Adipocyte (in vitro differentiated cells): ENCODE results near the gene ADIPOR1.
"Not testable (repeated sequence)": the region's sequence is repeated elsewhere in the genome, so short reads cannot be mapped to it uniquely, and the experiment has no call there.

Experiments
- DNase-seq: peaks from one replicate; pipeline ENCODE4 v3.0.0-alpha.2; 2015; ENCODE audit warnings: low read depth
- H3K27me3 ChIP-seq: replicated peaks from 2 replicates; pipeline ENCODE4 v1.7.0; 2013; ENCODE audit warnings: mild to moderate bottlenecking, low read length, moderate library complexity; ENCODE audit not compliant: control insufficient read depth, insufficient read depth
- H3K36me3 ChIP-seq: 2 replicates; pipeline ENCODE4 v1.7.0; 2013; ENCODE audit warnings: low read length, mild to moderate bottlenecking, moderate library complexity; ENCODE audit not compliant: control insufficient read depth, insufficient read depth, severe bottlenecking
- H3K4me1 ChIP-seq: 2 replicates; pipeline ENCODE4 v1.7.0; 2013; ENCODE audit warnings: mild to moderate bottlenecking, low read length, moderate library complexity; ENCODE audit not compliant: control insufficient read depth, insufficient read depth
- H3K4me3 ChIP-seq: 2 replicates; pipeline ENCODE4 v1.7.0; 2013; ENCODE audit warnings: mild to moderate bottlenecking, low read length, moderate library complexity
- H3K9ac ChIP-seq: 2 replicates; pipeline ENCODE4 v1.7.0; 2013; ENCODE audit warnings: mild to moderate bottlenecking, low read length, moderate library complexity
- H3K9me3 ChIP-seq: 2 replicates; pipeline ENCODE4 v1.7.0; 2013; ENCODE audit warnings: mild to moderate bottlenecking, low read length, moderate library complexity; ENCODE audit not compliant: control insufficient read depth

The ADIPOR1 gene

DNA sequence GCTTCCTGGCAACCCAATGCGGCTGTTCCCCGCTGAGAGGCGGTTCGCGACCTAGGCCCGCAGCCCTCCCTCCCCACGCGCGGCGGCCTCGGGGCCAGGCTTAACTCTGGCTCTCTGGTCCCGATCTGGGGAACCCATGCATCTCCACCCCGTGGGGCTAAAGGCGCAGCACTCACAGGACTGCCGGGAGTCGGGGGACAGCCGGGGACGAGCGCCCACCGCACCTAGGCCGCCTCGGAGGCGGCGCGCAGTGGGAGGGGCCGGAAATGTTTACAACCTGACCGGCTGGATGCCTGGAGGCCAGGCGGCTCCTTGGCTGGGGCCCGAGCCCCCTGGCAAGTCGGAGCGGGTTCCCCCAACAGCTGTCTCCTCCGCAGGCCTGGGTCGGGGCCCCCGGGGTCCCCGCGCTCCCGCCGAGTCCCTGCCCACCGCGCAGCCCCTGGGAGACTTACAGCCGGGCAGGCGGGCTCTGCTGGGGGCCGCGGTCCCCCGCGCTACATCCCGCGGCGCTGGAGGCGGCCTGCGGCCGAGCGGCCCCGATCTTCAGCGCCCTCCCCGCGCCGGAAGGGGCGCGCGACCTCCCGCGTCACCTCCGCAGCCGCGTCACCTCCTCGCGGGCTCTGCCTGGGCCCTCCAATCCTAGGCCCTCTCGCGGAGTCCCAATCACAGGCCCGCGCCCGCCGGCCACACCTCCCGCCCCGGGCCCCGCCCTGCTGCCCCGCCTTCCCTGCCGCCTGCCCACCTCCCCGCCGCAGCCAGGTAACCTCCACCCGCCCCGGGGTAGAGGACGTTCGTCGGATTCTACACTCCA is at the start of gene ADIPOR1:
ADIPOR1 (minus strand) TSS at position 580 of the 811 bp plus-strand sequence. CDS start 7,242 bp downstream, outside the sequence.
- Histone ChIP-seq H3K4me1 (peaks cover 32% of the 10 kb centered on the region), H3K27me3 (no peaks in the 10 kb centered on the region), H3K36me3 (peaks cover 11% of the 10 kb centered on the region), H3K9me3 (no peaks in the 10 kb centered on the region), H3K4me3 (peak within 1 kb of the TSS; percentile 95), H3K9ac (peak within 1 kb of the TSS; percentile 97)
- peak; percentile 96 for DNase-seq

- Histone ChIP-seq H3K4me1 (peaks cover 13% of the 10 kb centered on the region), H3K4me3 (peak within 1 kb of the TSS; percentile 94), H3K36me3 (peaks cover 35% of the 10 kb centered on the region), H3K9me3 (no peaks in the 10 kb centered on the region), H3K27me3 (no peaks in the 10 kb centered on the region), H3K9ac (peak within 1 kb of the TSS; percentile 98)
- peak; percentile 99 for DNase-seq
These were observed 49.1 kb upstream of the ADIPOR1 start, which contains the start of gene TMEM183A for GRCh38 chr1:203006948-203007871. TSS of gene TMEM183A (plus strand) at chr1:203007374. CDS start at chr1:203007466, 92 bp downstream.

GRCh38 chr1:203005395-203006142 is 47.5 kb upstream of the ADIPOR1 start:
- not testable (repeated sequence) for H3K9ac ChIP-seq, H3K9me3 ChIP-seq, H3K27me3 ChIP-seq, DNase-seq
- Histone ChIP-seq H3K36me3 (peaks cover 18% of the 10 kb centered on the region), H3K4me1 (peaks cover 13% of the 10 kb centered on the region), H3K4me3 (peak overlapping the region; percentile 94)

- Histone ChIP-seq H3K4me3 (no peak overlapping the region), H3K27me3 (peaks cover 5% of the 10 kb centered on the region), H3K9ac (no peak overlapping the region), H3K36me3 (no peaks in the 10 kb centered on the region), H3K4me1 (peaks cover under 1% of the 10 kb centered on the region), H3K9me3 (no peaks in the 10 kb centered on the region)
- no peak for DNase-seq
These were observed 44.8 kb upstream of the ADIPOR1 start for GRCh38 chr1:203002951-203003350.

DNA sequence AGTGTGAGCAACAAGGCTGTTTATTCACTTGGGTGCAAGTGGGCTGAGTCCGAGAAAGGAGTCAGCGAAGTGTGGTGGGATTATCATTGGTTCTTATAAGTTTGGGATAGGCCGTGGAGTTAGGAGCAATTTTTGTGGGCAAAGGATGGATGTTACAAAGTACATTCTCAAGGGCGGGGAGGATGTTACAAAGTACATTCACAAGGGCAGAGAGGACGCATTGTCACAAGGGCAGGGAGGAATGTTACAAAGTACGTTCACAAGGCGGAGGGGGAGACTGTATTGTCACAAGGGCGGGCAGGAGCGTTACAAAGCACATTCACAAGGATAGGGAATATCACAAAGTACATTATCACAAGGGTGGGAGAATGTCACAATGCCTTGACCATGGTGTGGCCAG is 43.9 kb upstream of the ADIPOR1 start:
- no peaks in the 10 kb centered on the region for H3K36me3 ChIP-seq
- H3K4me1 ChIP-seq, result no peaks in the 10 kb centered on the region
- DNase-seq, result no peak
- no peak overlapping the region for H3K4me3 ChIP-seq
- H3K9me3 ChIP-seq, result no peaks in the 10 kb centered on the region
- peaks cover 8% of the 10 kb centered on the region for H3K27me3 ChIP-seq
- H3K9ac ChIP-seq, result no peak overlapping the region

DNA sequence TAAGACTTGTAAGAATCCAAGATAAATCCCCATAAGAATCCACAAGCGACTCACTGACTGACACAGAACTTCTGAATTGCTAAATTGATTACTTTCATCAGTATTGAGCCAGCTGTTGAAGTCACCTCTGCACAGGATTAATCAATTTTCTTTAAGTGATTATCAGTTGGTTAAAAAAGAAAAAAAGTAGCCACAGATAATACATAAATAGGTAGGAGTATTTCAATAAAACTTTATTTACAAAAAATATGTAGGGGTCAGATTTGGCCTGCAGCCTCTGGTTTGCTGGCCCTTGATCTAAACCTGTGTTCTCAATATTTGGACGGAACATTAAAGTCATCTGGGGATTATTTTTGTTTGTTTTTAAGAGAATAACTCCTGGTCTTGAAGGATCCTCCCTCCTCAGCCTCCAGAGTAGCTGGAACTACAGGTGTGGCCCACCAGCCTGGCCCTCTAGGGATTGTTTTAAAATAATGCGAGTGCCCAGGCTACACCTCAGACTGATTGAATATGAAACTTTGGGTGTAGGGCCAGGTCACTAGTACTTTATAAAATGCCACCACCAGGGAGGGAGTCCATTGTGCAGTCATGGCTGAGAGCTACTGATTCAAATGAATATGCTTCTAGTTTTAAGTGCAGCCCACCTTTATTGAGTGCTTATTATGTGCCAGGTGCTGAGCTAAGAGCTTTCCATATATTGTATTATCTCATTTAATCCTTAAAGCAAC is 42.3 kb upstream of the ADIPOR1 start:
- no peak overlapping the region for H3K9ac ChIP-seq
- no peaks in the 10 kb centered on the region for H3K9me3 ChIP-seq
- peaks cover 24% of the 10 kb centered on the region for H3K27me3 ChIP-seq
- H3K4me1 ChIP-seq, result no peaks in the 10 kb centered on the region
- no peaks in the 10 kb centered on the region for H3K36me3 ChIP-seq
- DNase-seq, result no peak
- no peak overlapping the region for H3K4me3 ChIP-seq

DNA sequence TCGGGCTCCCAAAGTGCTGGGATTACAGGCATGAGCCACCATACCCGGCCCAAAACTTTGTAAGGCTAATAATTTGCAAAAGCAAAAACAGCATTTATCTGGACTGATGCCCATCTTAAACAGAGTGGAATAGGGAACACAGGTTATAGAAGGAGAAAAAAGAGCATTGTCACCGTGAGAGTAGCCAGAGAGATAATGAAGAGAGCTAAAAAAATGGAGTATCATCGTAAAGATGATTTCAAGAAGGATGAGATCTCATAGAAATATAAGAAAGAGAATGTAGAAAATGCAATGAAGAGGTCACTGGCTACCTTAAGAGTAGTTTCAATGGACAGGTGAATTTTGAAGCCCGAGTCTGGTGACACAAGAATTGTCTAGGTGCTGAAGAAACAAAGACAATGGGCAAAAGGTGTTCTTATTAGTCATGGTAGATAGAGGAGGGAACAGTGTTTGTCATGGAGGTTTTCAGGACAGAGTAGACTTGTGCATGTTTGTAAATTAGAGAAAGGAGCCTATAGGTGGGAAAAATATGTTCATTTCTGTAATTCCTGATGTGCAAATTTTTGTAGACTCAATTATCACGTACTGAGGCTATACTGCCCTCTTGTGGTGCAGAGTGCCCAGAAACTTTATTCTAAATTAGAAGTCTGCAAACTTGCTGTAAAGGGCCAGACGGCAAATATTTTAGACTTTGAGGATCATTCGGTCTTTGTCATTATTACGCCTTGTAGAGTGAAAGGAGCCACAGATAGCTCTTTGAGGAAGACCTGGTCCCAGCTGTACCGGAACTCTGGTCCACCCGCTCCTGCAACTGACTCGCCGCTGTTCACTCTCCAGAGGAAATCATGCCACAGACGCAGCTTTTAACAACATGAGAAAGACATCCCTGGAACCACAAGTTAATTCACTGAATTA is 41.0 kb upstream of the ADIPOR1 start:
- Histone ChIP-seq H3K9me3 (no peaks in the 10 kb centered on the region), H3K27me3 (peaks cover 30% of the 10 kb centered on the region), H3K4me3 (no peak overlapping the region), H3K9ac (peak overlapping the region; percentile 1), H3K4me1 (no peaks in the 10 kb centered on the region), H3K36me3 (no peaks in the 10 kb centered on the region)
- DNase-seq, result peak; percentile 84

DNA sequence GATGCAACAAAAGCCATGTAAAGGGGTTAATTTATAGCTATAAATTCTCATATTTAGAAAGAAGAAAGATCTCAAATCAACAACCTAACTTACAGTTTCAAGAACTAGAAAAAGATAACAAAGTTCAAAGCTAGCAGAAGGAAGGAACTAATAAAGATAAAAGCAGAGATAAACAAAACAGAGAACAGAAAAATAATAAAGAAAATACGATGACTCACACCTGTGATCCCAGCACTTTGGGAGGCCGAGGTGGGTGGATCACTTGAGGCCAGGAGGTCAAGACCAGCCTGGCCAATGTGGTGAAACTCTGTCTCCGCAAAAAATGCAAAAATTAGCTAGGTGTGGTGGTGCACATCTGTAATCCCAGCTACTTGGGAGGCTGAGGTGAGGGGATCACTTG is 36.6 kb upstream of the ADIPOR1 start:
- no peak for DNase-seq
- H3K4me1 ChIP-seq, result no peaks in the 10 kb centered on the region
- H3K4me3 ChIP-seq, result no peak overlapping the region

GRCh38 chr1:202991112-202991511 is 33.0 kb upstream of the ADIPOR1 start:
- DNase-seq, result no peak
- Histone ChIP-seq H3K27me3 (peaks cover 62% of the 10 kb centered on the region), H3K36me3 (no peaks in the 10 kb centered on the region), H3K4me1 (no peaks in the 10 kb centered on the region), H3K9me3 (peaks cover 10% of the 10 kb centered on the region), H3K4me3 (no peak overlapping the region), H3K9ac (no peak overlapping the region)

More for the DNA sequence above, 36.6 kb upstream of the ADIPOR1 start:
- H3K9ac ChIP-seq, result no peak overlapping the region
- no peaks in the 10 kb centered on the region for H3K36me3 ChIP-seq
- peaks cover 53% of the 10 kb centered on the region for H3K27me3 ChIP-seq
- H3K9me3 ChIP-seq, result peaks cover 10% of the 10 kb centered on the region
